Measurements from ENCODE around the gene WNT9A.

- TF ChIP-seq SUZ12 (IDR thresholded peaks at IDR 0.05; ENCODE audit: extremely low read depth, insufficient read depth, insufficient read length) (no peak), YY1 (IDR thresholded peaks at IDR 0.05; ENCODE audit: insufficient read depth, insufficient read length) (no peak), ZNF274 (IDR thresholded peaks at IDR 0.05; ENCODE audit: low read depth, low read length) (no peak)
Observed at GRCh38 chr1:227903614-227904501, 43.9 kb downstream of the WNT9A start.

Data from NT2/D1 (cell line).